Activated CD4-positive, alpha-beta T cell treated with anti-CD3 and anti-CD28 coated beads, Interleukin-2, amount 10 ng/mL, durations not matched to agents 7 days and 5 days (primary cell): ENCODE results near the gene MYOF. TPM values are rescaled to one million over a fixed set of nuclear protein-coding genes. Genes with fewer than 3 reads are reported as not detected.
"Not testable (repeated sequence)": the region's sequence is repeated elsewhere in the genome, so short reads cannot be mapped to it uniquely, and the experiment has no call there.

ENCODE experiments used
- CTCF ChIA-PET: fragments of 350-600 bp; sonication (Branson Sonifier 250); formaldehyde crosslinking; loops from one replicate; lab custom pipeline; 2021; ENCODE audit warnings: antibody characterized with exemption; lab: Charles Lee
- POLR2A ChIA-PET: fragments of 350-600 bp; sonication (Branson Sonifier 250); formaldehyde crosslinking; loops from one replicate; lab custom pipeline; 2021; ENCODE audit warnings: antibody characterized with exemption; lab: Charles Lee
- DNase-seq: peaks from one replicate; pipeline ENCODE4 v3.0.0-alpha.2; 2020
- H3K27ac Mint-ChIP-seq: one replicate; pipeline ENCODE4 v1.8.0; 2021; ENCODE audit warnings: mild to moderate bottlenecking, moderate library complexity, mixed read lengths
- H3K27me3 Mint-ChIP-seq: one replicate; pipeline ENCODE4 v1.8.0; 2021; ENCODE audit warnings: mixed read lengths
- H3K36me3 Mint-ChIP-seq: one replicate; pipeline ENCODE4 v1.8.0; 2021; ENCODE audit warnings: low read depth, mixed read lengths
- H3K4me1 Mint-ChIP-seq: one replicate; pipeline ENCODE4 v1.8.0; 2021; ENCODE audit warnings: mixed read lengths
- H3K4me3 Mint-ChIP-seq: one replicate; pipeline ENCODE4 v1.8.0; 2021; ENCODE audit warnings: mild to moderate bottlenecking, moderate library complexity, mixed read lengths
- H3K9me3 Mint-ChIP-seq: one replicate; pipeline ENCODE4 v1.8.0; 2021; ENCODE audit warnings: mixed read lengths
- total RNA-seq, 2 experiments: library from RNA; stranded (reverse); gene quantifications; one replicate each; pipeline ENCODE4 v1.2.3, GENCODE V29; 2021

Gene MYOF
- total RNA-seq, 2 experiments from 2014 or later: 1.4 to 2.7 TPM

- POLR2A ChIA-PET: no interaction called here
- peaks cover 6% of the 10 kb centered on the region for H3K4me1 Mint-ChIP-seq
- no peak for DNase-seq
- no peaks in the 10 kb centered on the region for H3K36me3 Mint-ChIP-seq
- no peaks in the 10 kb centered on the region for H3K27me3 Mint-ChIP-seq
- no peaks in the 10 kb centered on the region for H3K9me3 Mint-ChIP-seq
- CTCF ChIA-PET: no interaction called here
- no peak overlapping the region for H3K27ac Mint-ChIP-seq
- H3K4me3 Mint-ChIP-seq: no peak overlapping the region
These were observed 139.2 kb downstream of the MYOF start for GRCh38 chr10:93342921-93343320.

- no peak overlapping the region for H3K4me3 Mint-ChIP-seq
- no peaks in the 10 kb centered on the region for H3K9me3 Mint-ChIP-seq
- H3K36me3 Mint-ChIP-seq: no peaks in the 10 kb centered on the region
- peaks cover 6% of the 10 kb centered on the region for H3K4me1 Mint-ChIP-seq
- H3K27me3 Mint-ChIP-seq: no peaks in the 10 kb centered on the region
- H3K27ac Mint-ChIP-seq: no peak overlapping the region
- no peak for DNase-seq
- POLR2A ChIA-PET: no interaction called here
- CTCF ChIA-PET: no interaction called here
These were observed 139.8 kb downstream of the MYOF start for GRCh38 chr10:93342366-93342765.

- CTCF ChIA-PET: no interaction called here
- POLR2A ChIA-PET: no interaction called here
- no peaks in the 10 kb centered on the region for H3K9me3 Mint-ChIP-seq
These were observed 144.8 kb downstream of the MYOF start for GRCh38 chr10:93337309-93337721.

GRCh38 chr10:93336678-93337077 lies 145.5 kb downstream of the MYOF start:
- DNase-seq: no peak
- POLR2A ChIA-PET: no interaction called here
- no peaks in the 10 kb centered on the region for H3K36me3 Mint-ChIP-seq
- H3K9me3 Mint-ChIP-seq: no peaks in the 10 kb centered on the region
- CTCF ChIA-PET: interaction anchor here (0.6 kb wide), 1 partner anchor 13 kb away, joined by 5 read pairs; no protein-coding TSS in a partner anchor
- H3K4me1 Mint-ChIP-seq: no peaks in the 10 kb centered on the region
- no peaks in the 10 kb centered on the region for H3K27me3 Mint-ChIP-seq
- H3K27ac Mint-ChIP-seq: no peak overlapping the region
- no peak overlapping the region for H3K4me3 Mint-ChIP-seq

More at GRCh38 chr10:93337309-93337721, 144.8 kb downstream of the MYOF start:
- H3K4me3 Mint-ChIP-seq: no peak overlapping the region
- H3K4me1 Mint-ChIP-seq: no peaks in the 10 kb centered on the region
- no peak for DNase-seq
- no peaks in the 10 kb centered on the region for H3K27me3 Mint-ChIP-seq
- H3K36me3 Mint-ChIP-seq: no peaks in the 10 kb centered on the region
- H3K27ac Mint-ChIP-seq: no peak overlapping the region

GRCh38 chr10:93336110-93336509 lies 146.0 kb downstream of the MYOF start:
- ChIA-PET POLR2A (no interaction called here), CTCF (no interaction called here)
- Mint-ChIP-seq H3K27me3 (no peaks in the 10 kb centered on the region), H3K4me1 (no peaks in the 10 kb centered on the region), H3K36me3 (no peaks in the 10 kb centered on the region), H3K4me3 (no peak overlapping the region), H3K27ac (no peak overlapping the region), H3K9me3 (no peaks in the 10 kb centered on the region)
- no peak for DNase-seq

- POLR2A ChIA-PET: no interaction called here
These were observed 147.2 kb downstream of the MYOF start for GRCh38 chr10:93334901-93335327.

GRCh38 chr10:93334181-93334580 lies 148.0 kb downstream of the MYOF start:
- Mint-ChIP-seq H3K36me3 (no peaks in the 10 kb centered on the region), H3K4me1 (no peaks in the 10 kb centered on the region), H3K27me3 (no peaks in the 10 kb centered on the region), H3K9me3 (no peaks in the 10 kb centered on the region), H3K4me3 (no peak overlapping the region), H3K27ac (no peak overlapping the region)
- ChIA-PET CTCF (no interaction called here), POLR2A (no interaction called here)
- no peak for DNase-seq

More at GRCh38 chr10:93334901-93335327, 147.2 kb downstream of the MYOF start:
- no peaks in the 10 kb centered on the region for H3K36me3 Mint-ChIP-seq
- CTCF ChIA-PET: no interaction called here
- DNase-seq: no peak
- H3K27me3 Mint-ChIP-seq: no peaks in the 10 kb centered on the region
- no peaks in the 10 kb centered on the region for H3K4me1 Mint-ChIP-seq
- H3K9me3 Mint-ChIP-seq: no peaks in the 10 kb centered on the region
- H3K27ac Mint-ChIP-seq: no peak overlapping the region
- H3K4me3 Mint-ChIP-seq: no peak overlapping the region

- DNase-seq: no peak
- H3K9me3 Mint-ChIP-seq: no peaks in the 10 kb centered on the region
- ChIA-PET CTCF (interaction anchor here (0.6 to 1.2 kb wide), 2 partner anchors 15 to 152 kb away, joined by 3 to 5 read pairs; no protein-coding TSS in a partner anchor), POLR2A (no interaction called here)
- no peaks in the 10 kb centered on the region for H3K27me3 Mint-ChIP-seq
- H3K27ac Mint-ChIP-seq: no peak overlapping the region
- H3K4me1 Mint-ChIP-seq: no peaks in the 10 kb centered on the region
- H3K36me3 Mint-ChIP-seq: no peaks in the 10 kb centered on the region
- no peak overlapping the region for H3K4me3 Mint-ChIP-seq
These were observed 148.7 kb downstream of the MYOF start for GRCh38 chr10:93333278-93333978.

- Mint-ChIP-seq H3K36me3 (no peaks in the 10 kb centered on the region), H3K9me3 (no peaks in the 10 kb centered on the region), H3K4me1 (no peaks in the 10 kb centered on the region), H3K27ac (no peak overlapping the region), H3K27me3 (no peaks in the 10 kb centered on the region), H3K4me3 (no peak overlapping the region)
- CTCF ChIA-PET: no interaction called here
- POLR2A ChIA-PET: no interaction called here
- DNase-seq: no peak
These were observed 151.3 kb downstream of the MYOF start for GRCh38 chr10:93330824-93331223.

GRCh38 chr10:93319896-93320295 lies 162.2 kb downstream of the MYOF start:
- no peaks in the 10 kb centered on the region for H3K36me3 Mint-ChIP-seq
- no peak overlapping the region for H3K4me3 Mint-ChIP-seq
- H3K4me1 Mint-ChIP-seq: peaks cover 7% of the 10 kb centered on the region
- no peak overlapping the region for H3K27ac Mint-ChIP-seq
- DNase-seq: no peak
- CTCF ChIA-PET: interaction anchor here (0.7 to 1.6 kb wide), 4 partner anchors 8 to 355 kb away, joined by 3 read pairs; no protein-coding TSS in a partner anchor
- no peaks in the 10 kb centered on the region for H3K9me3 Mint-ChIP-seq
- POLR2A ChIA-PET: no interaction called here
- H3K27me3 Mint-ChIP-seq: no peaks in the 10 kb centered on the region

- H3K27ac Mint-ChIP-seq: no peak overlapping the region
- H3K36me3 Mint-ChIP-seq: no peaks in the 10 kb centered on the region
- DNase-seq: no peak
- ChIA-PET CTCF (interaction anchor here (1.6 kb wide), 1 partner anchor 354 kb away, joined by 3 read pairs; no protein-coding TSS in a partner anchor), POLR2A (no interaction called here)
- no peaks in the 10 kb centered on the region for H3K27me3 Mint-ChIP-seq
- H3K9me3 Mint-ChIP-seq: no peaks in the 10 kb centered on the region
- no peak overlapping the region for H3K4me3 Mint-ChIP-seq
- H3K4me1 Mint-ChIP-seq: peaks cover 7% of the 10 kb centered on the region
These were observed 163.0 kb downstream of the MYOF start for GRCh38 chr10:93319096-93319495.

- H3K27ac Mint-ChIP-seq: peak overlapping the region; percentile 14
- POLR2A ChIA-PET: no interaction called here
These were observed 166.9 kb downstream of the MYOF start for GRCh38 chr10:93315246-93315645.

GRCh38 chr10:93314656-93315055 lies 167.5 kb downstream of the MYOF start:
- H3K4me1 Mint-ChIP-seq, H3K36me3 Mint-ChIP-seq, CTCF ChIA-PET, POLR2A ChIA-PET, H3K27me3 Mint-ChIP-seq, DNase-seq, H3K9me3 Mint-ChIP-seq, H3K4me3 Mint-ChIP-seq, H3K27ac Mint-ChIP-seq: not testable (repeated sequence)

More at GRCh38 chr10:93315246-93315645, 166.9 kb downstream of the MYOF start:
- CTCF ChIA-PET: no interaction called here
- no peaks in the 10 kb centered on the region for H3K27me3 Mint-ChIP-seq
- H3K4me3 Mint-ChIP-seq: no peak overlapping the region
- peaks cover 7% of the 10 kb centered on the region for H3K4me1 Mint-ChIP-seq
- H3K36me3 Mint-ChIP-seq: no peaks in the 10 kb centered on the region
- H3K9me3 Mint-ChIP-seq: peaks cover 3% of the 10 kb centered on the region
- no peak for DNase-seq
